ENCODE data around the gene NDST4. TPM values are rescaled to one million over a fixed set of nuclear protein-coding genes. Genes with fewer than 3 reads are reported as not detected.
A peak's percentile ranks its signal among the peaks of the same experiment; 100 is the strongest.

Gene NDST4
- total and polyA plus RNA-seq, 4 donors: 2.8 to 23.1 (median 9.9) TPM

- Histone ChIP-seq H3K4me1 (ENCODE audit: control insufficient read depth, insufficient read depth, low read length) (no peaks in the 10 kb centered on the region), H3K4me3 (ENCODE audit: low read depth, low read length) (no peak overlapping the region), H3K27me3 (ENCODE audit: control insufficient read depth, insufficient read depth, low read length) (no peaks in the 10 kb centered on the region), H3K27ac (ENCODE audit: low read depth, low read length) (no peak overlapping the region), H3K9me3 (ENCODE audit: control insufficient read depth, insufficient read depth, low read length) (no peaks in the 10 kb centered on the region), H3K36me3 (ENCODE audit: control insufficient read depth, insufficient read depth, low read length) (no peaks in the 10 kb centered on the region)
- no CpG with 5 or more reads among the region's 2 CpGs for WGBS (ENCODE audit: insufficient coverage)
- no peak for DNase-seq (ENCODE audit: low read depth in 4 of 6, low spot score in 6 of 6)
These were observed 8.1 kb upstream of the NDST4 start for GRCh38 chr4:115121351-115122043.

- no peaks in the 10 kb centered on the region for H3K4me1 ChIP-seq (ENCODE audit: control insufficient read depth, insufficient read depth, low read length)
- no CpG with 5 or more reads among the region's 1 CpG for WGBS (ENCODE audit: insufficient coverage)
- H3K9me3 ChIP-seq (ENCODE audit: control insufficient read depth, insufficient read depth, low read length): no peaks in the 10 kb centered on the region
These were observed 6.5 kb upstream of the NDST4 start for GRCh38 chr4:115119804-115120352.

GRCh38 chr4:115117651-115118050 lies 4.2 kb upstream of the NDST4 start:
- no peaks in the 10 kb centered on the region for H3K9me3 ChIP-seq (ENCODE audit: control insufficient read depth, insufficient read depth, low read length)
- DNase-seq (ENCODE audit: low read depth in 4 of 6, low spot score in 6 of 6): no peak
- H3K36me3 ChIP-seq (ENCODE audit: control insufficient read depth, insufficient read depth, low read length): no peaks in the 10 kb centered on the region
- no CpG with 5 or more reads among the region's 3 CpGs for WGBS (ENCODE audit: insufficient coverage)
- no peaks in the 10 kb centered on the region for H3K4me1 ChIP-seq (ENCODE audit: control insufficient read depth, insufficient read depth, low read length)
- H3K4me3 ChIP-seq (ENCODE audit: low read depth, low read length): no peak overlapping the region
- no peak overlapping the region for H3K27ac ChIP-seq (ENCODE audit: low read depth, low read length)
- H3K27me3 ChIP-seq (ENCODE audit: control insufficient read depth, insufficient read depth, low read length): no peaks in the 10 kb centered on the region

More at GRCh38 chr4:115119804-115120352, 6.5 kb upstream of the NDST4 start:
- Histone ChIP-seq H3K27ac (ENCODE audit: low read depth, low read length) (no peak overlapping the region), H3K27me3 (ENCODE audit: control insufficient read depth, insufficient read depth, low read length) (no peaks in the 10 kb centered on the region), H3K36me3 (ENCODE audit: control insufficient read depth, insufficient read depth, low read length) (no peaks in the 10 kb centered on the region), H3K4me3 (ENCODE audit: low read depth, low read length) (no peak overlapping the region)
- DNase-seq (ENCODE audit: low read depth in 4 of 6, low spot score in 6 of 6): peak in 2 of 6 donors; percentile 43 to 63

- no peak overlapping the region for H3K27ac ChIP-seq (ENCODE audit: low read depth, low read length)
- H3K27me3 ChIP-seq (ENCODE audit: control insufficient read depth, insufficient read depth, low read length): no peaks in the 10 kb centered on the region
- no peaks in the 10 kb centered on the region for H3K4me1 ChIP-seq (ENCODE audit: control insufficient read depth, insufficient read depth, low read length)
- H3K36me3 ChIP-seq (ENCODE audit: control insufficient read depth, insufficient read depth, low read length): no peaks in the 10 kb centered on the region
- H3K9me3 ChIP-seq (ENCODE audit: control insufficient read depth, insufficient read depth, low read length): no peaks in the 10 kb centered on the region
- H3K4me3 ChIP-seq (ENCODE audit: low read depth, low read length): no peak overlapping the region
- peak in 4 of 6 donors; percentile 42 to 92 (median 78) for DNase-seq (ENCODE audit: low read depth in 4 of 6, low spot score in 6 of 6)
- WGBS (ENCODE audit: insufficient coverage): no CpG with 5 or more reads among the region's 4 CpGs
These were observed 2.9 kb downstream of the NDST4 start for GRCh38 chr4:115110191-115111181.

GRCh38 chr4:115108850-115109249 lies 4.6 kb downstream of the NDST4 start:
- Histone ChIP-seq H3K27me3 (ENCODE audit: control insufficient read depth, insufficient read depth, low read length) (no peaks in the 10 kb centered on the region), H3K4me1 (ENCODE audit: control insufficient read depth, insufficient read depth, low read length) (no peaks in the 10 kb centered on the region), H3K36me3 (ENCODE audit: control insufficient read depth, insufficient read depth, low read length) (no peaks in the 10 kb centered on the region), H3K9me3 (ENCODE audit: control insufficient read depth, insufficient read depth, low read length) (no peaks in the 10 kb centered on the region), H3K4me3 (ENCODE audit: low read depth, low read length) (no peak overlapping the region), H3K27ac (ENCODE audit: low read depth, low read length) (no peak overlapping the region)
- no peak for DNase-seq (ENCODE audit: low read depth in 4 of 6, low spot score in 6 of 6)

GRCh38 chr4:115107411-115107810 lies 6.0 kb downstream of the NDST4 start:
- DNase-seq (ENCODE audit: low read depth in 4 of 6, low spot score in 6 of 6): no peak
- no peak overlapping the region for H3K27ac ChIP-seq (ENCODE audit: low read depth, low read length)
- no peaks in the 10 kb centered on the region for H3K4me1 ChIP-seq (ENCODE audit: control insufficient read depth, insufficient read depth, low read length)
- H3K9me3 ChIP-seq (ENCODE audit: control insufficient read depth, insufficient read depth, low read length): no peaks in the 10 kb centered on the region
- H3K36me3 ChIP-seq (ENCODE audit: control insufficient read depth, insufficient read depth, low read length): no peaks in the 10 kb centered on the region
- H3K4me3 ChIP-seq (ENCODE audit: low read depth, low read length): no peak overlapping the region
- no peaks in the 10 kb centered on the region for H3K27me3 ChIP-seq (ENCODE audit: control insufficient read depth, insufficient read depth, low read length)

GRCh38 chr4:115101675-115102074 lies 11.7 kb downstream of the NDST4 start:
- no peak overlapping the region for H3K27ac ChIP-seq (ENCODE audit: low read depth, low read length)
- 75% methylated on average over 3 of the region's 3 CpGs for WGBS (ENCODE audit: insufficient coverage)
- H3K4me3 ChIP-seq (ENCODE audit: low read depth, low read length): no peak overlapping the region

GRCh38 chr4:115090483-115091075 lies 22.8 kb downstream of the NDST4 start:
- Histone ChIP-seq H3K4me1 (ENCODE audit: control insufficient read depth, insufficient read depth, low read length) (no peaks in the 10 kb centered on the region), H3K27ac (ENCODE audit: low read depth, low read length) (no peak overlapping the region), H3K27me3 (ENCODE audit: control insufficient read depth, insufficient read depth, low read length) (no peaks in the 10 kb centered on the region), H3K36me3 (ENCODE audit: control insufficient read depth, insufficient read depth, low read length) (no peaks in the 10 kb centered on the region), H3K9me3 (ENCODE audit: control insufficient read depth, insufficient read depth, low read length) (no peaks in the 10 kb centered on the region), H3K4me3 (ENCODE audit: low read depth, low read length) (no peak overlapping the region)
- no CpG with 5 or more reads among the region's 4 CpGs for WGBS (ENCODE audit: insufficient coverage)
- peak in 2 of 6 donors; percentile 60 to 83 for DNase-seq (ENCODE audit: low read depth in 4 of 6, low spot score in 6 of 6)

More at GRCh38 chr4:115101675-115102074, 11.7 kb downstream of the NDST4 start:
- H3K4me1 ChIP-seq (ENCODE audit: control insufficient read depth, insufficient read depth, low read length): no peaks in the 10 kb centered on the region
- no peaks in the 10 kb centered on the region for H3K27me3 ChIP-seq (ENCODE audit: control insufficient read depth, insufficient read depth, low read length)
- H3K36me3 ChIP-seq (ENCODE audit: control insufficient read depth, insufficient read depth, low read length): no peaks in the 10 kb centered on the region
- H3K9me3 ChIP-seq (ENCODE audit: control insufficient read depth, insufficient read depth, low read length): no peaks in the 10 kb centered on the region
- DNase-seq (ENCODE audit: low read depth in 4 of 6, low spot score in 6 of 6): no peak

GRCh38 chr4:115082633-115083032 lies 30.8 kb downstream of the NDST4 start:
- Histone ChIP-seq H3K27me3 (ENCODE audit: control insufficient read depth, insufficient read depth, low read length) (no peaks in the 10 kb centered on the region), H3K4me3 (ENCODE audit: low read depth, low read length) (no peak overlapping the region), H3K9me3 (ENCODE audit: control insufficient read depth, insufficient read depth, low read length) (peaks cover 3% of the 10 kb centered on the region), H3K27ac (ENCODE audit: low read depth, low read length) (no peak overlapping the region), H3K4me1 (ENCODE audit: control insufficient read depth, insufficient read depth, low read length) (no peaks in the 10 kb centered on the region), H3K36me3 (ENCODE audit: control insufficient read depth, insufficient read depth, low read length) (no peaks in the 10 kb centered on the region)
- no peak for DNase-seq (ENCODE audit: low read depth in 4 of 6, low spot score in 6 of 6)
- no CpG with 5 or more reads among the region's 2 CpGs for WGBS (ENCODE audit: insufficient coverage)

All from spinal cord (tissue), 10 donors.